Hepatocyte (in vitro differentiated cells): ENCODE measurements around the gene RIN2. TPM values are rescaled to one million over a fixed set of nuclear protein-coding genes. Genes with fewer than 3 reads are reported as not detected.

Source experiments
- DNase-seq: peaks from one replicate; pipeline ENCODE4 v3.0.0-alpha.2; 2016; ENCODE audit warnings: low spot score
- H2AFZ ChIP-seq: fragments of 200-600 bp; sonication (generic); 2 replicates; pipeline ENCODE4 v1.6.0; 2016; ENCODE audit warnings: antibody characterized with exemption, mild to moderate bottlenecking
- H3K27ac ChIP-seq: fragments of 200-600 bp; sonication (generic); 2 replicates; pipeline ENCODE4 v1.5.1; 2016; ENCODE audit warnings: mild to moderate bottlenecking
- H3K27me3 ChIP-seq: fragments of 200-600 bp; sonication (generic); 2 replicates; pipeline ENCODE4 v1.6.1; 2016
- H3K36me3 ChIP-seq: fragments of 200-600 bp; sonication (generic); replicated peaks from 2 replicates; pipeline ENCODE4 v1.5.1; 2016; ENCODE audit warnings: low read depth; ENCODE audit not compliant: insufficient read depth
- H3K4me1 ChIP-seq: fragments of 200-600 bp; sonication (generic); 2 replicates; pipeline ENCODE4 v1.5.1; 2016; ENCODE audit warnings: mild to moderate bottlenecking, moderate library complexity; ENCODE audit not compliant: insufficient read depth
- H3K4me2 ChIP-seq: fragments of 200-600 bp; sonication (generic); 2 replicates; pipeline ENCODE4 v1.6.0; 2016
- H3K4me3 ChIP-seq: fragments of 200-600 bp; sonication (generic); 2 replicates; pipeline ENCODE4 v1.5.1; 2016; ENCODE audit warnings: mild to moderate bottlenecking
- H3K79me2 ChIP-seq: fragments of 200-600 bp; sonication (generic); 2 replicates; pipeline ENCODE4 v1.6.0; 2017; ENCODE audit warnings: mild to moderate bottlenecking
- H3K9me2 ChIP-seq: fragments of 200-600 bp; sonication (generic); replicated peaks from 2 replicates; pipeline ENCODE4 v1.6.0; 2017; ENCODE audit warnings: mild to moderate bottlenecking; ENCODE audit not compliant: insufficient read depth
- H3K9me3 ChIP-seq: fragments of 200-600 bp; sonication (generic); 2 replicates; pipeline ENCODE4 v1.5.1; 2016; ENCODE audit warnings: low read depth, mild to moderate bottlenecking
- H4K20me1 ChIP-seq: fragments of 200-600 bp; sonication (generic); 2 replicates; pipeline ENCODE4 v1.6.0; 2016; ENCODE audit warnings: mild to moderate bottlenecking; ENCODE audit not compliant: insufficient read depth, poor library complexity, severe bottlenecking
- CTCF ChIP-seq: fragments of 200-600 bp; sonication (generic); IDR thresholded peaks from 2 replicates; pipeline ENCODE4 v1.5.1; 2016; ENCODE audit warnings: antibody characterized with exemption, mild to moderate bottlenecking; ENCODE audit not compliant: poor library complexity
- EZH2 ChIP-seq: fragments of 200-600 bp; sonication (generic); IDR thresholded peaks from 2 replicates; pipeline ENCODE4 v1.6.1; 2016; ENCODE audit warnings: antibody characterized with exemption, mild to moderate bottlenecking, borderline replicate concordance
- EZH2phosphoT487 ChIP-seq: fragments of 200-600 bp; sonication (generic); IDR thresholded peaks from one replicate; pipeline ENCODE4 v1.6.1; 2018; ENCODE audit warnings: antibody characterized with exemption, mild to moderate bottlenecking, low read depth, moderate library complexity; ENCODE audit not compliant: unreplicated experiment, severe bottlenecking
- WGBS: methylation state at CpG from one replicate; pipeline ENCODE4 v1.1.6; 2016; ENCODE audit warnings: low lambda C conversion rate; ENCODE audit errors: missing lambda C conversion rate; 5-methylcytosine and 5-hydroxymethylcytosine counted together
- polyA plus RNA-seq: library from polyadenylated mRNA; unstranded; fragments of >200 nt; fragmentation: Nextera tagmentation; extraction: Ambion mirVana; gene quantifications from 2 replicates; pipeline ENCODE4 v1.2.1, GENCODE V29; 2016
- total RNA-seq: library from RNA; depleted of rRNA; stranded (reverse); fragments of >200 nt; gene quantifications from 2 replicates; pipeline ENCODE4 v1.2.3, GENCODE V29; 2014

The RIN2 gene
- total and polyA plus RNA-seq, 2 experiments from 2014 or later = 24.5 to 39.0 TPM

- H3K36me3 ChIP-seq = no peaks in the 10 kb centered on the region
- TF ChIP-seq EZH2 = no peak
- TF ChIP-seq EZH2phosphoT487 = no peak
- no peak for TF ChIP-seq CTCF
- no peaks in the 10 kb centered on the region for H3K9me2 ChIP-seq
- H3K79me2 ChIP-seq = no peaks in the 10 kb centered on the region
- 83% methylated on average over 4 of the region's 4 CpGs for WGBS
- no peak for DNase-seq
- no peak overlapping the region for H3K27ac ChIP-seq
- no peak overlapping the region for H2AFZ ChIP-seq
- H3K4me1 ChIP-seq = no peaks in the 10 kb centered on the region
- H4K20me1 ChIP-seq = no peaks in the 10 kb centered on the region
- no peak overlapping the region for H3K4me3 ChIP-seq
- no peaks in the 10 kb centered on the region for H3K9me3 ChIP-seq
- H3K27me3 ChIP-seq = no peaks in the 10 kb centered on the region
- H3K4me2 ChIP-seq = no peak overlapping the region
These were observed 35.0 kb upstream of the RIN2 start for GRCh38 chr20:19723051-19723450.

GRCh38 chr20:19723813-19724430, 34.1 kb upstream of the RIN2 start:
- H3K27ac ChIP-seq = no peak overlapping the region
- WGBS = 85% methylated on average over 11 of the region's 11 CpGs
- H3K27me3 ChIP-seq = no peaks in the 10 kb centered on the region

GRCh38 chr20:19725373-19725772, 32.7 kb upstream of the RIN2 start:
- WGBS = 92% methylated on average over 4 of the region's 4 CpGs

More at GRCh38 chr20:19723813-19724430, 34.1 kb upstream of the RIN2 start:
- Histone ChIP-seq H4K20me1 (no peaks in the 10 kb centered on the region), H3K79me2 (no peaks in the 10 kb centered on the region), H3K4me2 (no peak overlapping the region), H2AFZ (no peak overlapping the region), H3K9me2 (no peaks in the 10 kb centered on the region), H3K4me1 (no peaks in the 10 kb centered on the region), H3K4me3 (no peak overlapping the region), H3K9me3 (no peaks in the 10 kb centered on the region), H3K36me3 (no peaks in the 10 kb centered on the region)
- TF ChIP-seq EZH2phosphoT487 (no peak), CTCF (no peak), EZH2 (no peak)
- DNase-seq = no peak

More at GRCh38 chr20:19725373-19725772, 32.7 kb upstream of the RIN2 start:
- no peaks in the 10 kb centered on the region for H3K36me3 ChIP-seq
- no peaks in the 10 kb centered on the region for H3K9me2 ChIP-seq
- TF ChIP-seq CTCF (no peak), EZH2phosphoT487 (no peak), EZH2 (no peak)
- no peak overlapping the region for H3K4me3 ChIP-seq
- H3K27me3 ChIP-seq = no peaks in the 10 kb centered on the region
- H3K79me2 ChIP-seq = no peaks in the 10 kb centered on the region
- no peaks in the 10 kb centered on the region for H3K9me3 ChIP-seq
- H4K20me1 ChIP-seq = no peaks in the 10 kb centered on the region
- H3K4me1 ChIP-seq = no peaks in the 10 kb centered on the region
- no peak overlapping the region for H2AFZ ChIP-seq
- H3K4me2 ChIP-seq = no peak overlapping the region
- H3K27ac ChIP-seq = no peak overlapping the region
- no peak for DNase-seq
